Measurements from ENCODE around the gene POLR3G.

Gene POLR3G

DNA sequence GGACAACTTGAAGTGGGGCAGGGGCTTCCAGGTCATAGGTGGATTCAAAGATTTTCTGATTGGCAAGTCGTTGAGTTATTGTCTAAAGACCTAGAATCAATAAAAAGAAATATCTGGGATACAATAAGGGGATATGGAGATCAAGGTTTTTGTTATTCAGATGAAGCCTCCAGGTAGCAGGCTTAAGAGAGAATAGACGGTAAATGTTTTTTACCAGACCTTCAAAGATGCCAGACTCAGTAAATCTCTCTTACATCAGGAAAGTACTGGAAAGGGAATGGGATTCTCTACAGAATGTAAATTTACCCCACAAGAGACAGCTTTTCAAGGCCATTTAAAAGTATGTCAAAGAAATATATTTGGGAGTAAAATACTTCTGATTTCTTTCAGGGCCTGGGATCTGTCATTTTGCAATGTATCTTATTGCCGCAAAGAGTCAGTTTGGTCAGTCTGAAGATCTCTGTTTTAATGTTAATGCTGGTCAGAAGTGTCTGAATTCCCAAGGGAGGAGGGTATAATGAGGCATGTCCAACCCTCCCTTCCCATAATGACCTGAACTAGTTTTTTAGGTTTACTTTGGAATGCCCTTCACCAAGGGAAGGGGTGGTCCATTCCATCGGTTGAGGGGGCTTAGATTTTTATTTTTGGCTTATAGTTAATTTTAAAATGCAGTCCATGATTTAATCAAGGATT is 68.3 kb downstream of the POLR3G start:
- TF ChIP-seq, protein P1, sequence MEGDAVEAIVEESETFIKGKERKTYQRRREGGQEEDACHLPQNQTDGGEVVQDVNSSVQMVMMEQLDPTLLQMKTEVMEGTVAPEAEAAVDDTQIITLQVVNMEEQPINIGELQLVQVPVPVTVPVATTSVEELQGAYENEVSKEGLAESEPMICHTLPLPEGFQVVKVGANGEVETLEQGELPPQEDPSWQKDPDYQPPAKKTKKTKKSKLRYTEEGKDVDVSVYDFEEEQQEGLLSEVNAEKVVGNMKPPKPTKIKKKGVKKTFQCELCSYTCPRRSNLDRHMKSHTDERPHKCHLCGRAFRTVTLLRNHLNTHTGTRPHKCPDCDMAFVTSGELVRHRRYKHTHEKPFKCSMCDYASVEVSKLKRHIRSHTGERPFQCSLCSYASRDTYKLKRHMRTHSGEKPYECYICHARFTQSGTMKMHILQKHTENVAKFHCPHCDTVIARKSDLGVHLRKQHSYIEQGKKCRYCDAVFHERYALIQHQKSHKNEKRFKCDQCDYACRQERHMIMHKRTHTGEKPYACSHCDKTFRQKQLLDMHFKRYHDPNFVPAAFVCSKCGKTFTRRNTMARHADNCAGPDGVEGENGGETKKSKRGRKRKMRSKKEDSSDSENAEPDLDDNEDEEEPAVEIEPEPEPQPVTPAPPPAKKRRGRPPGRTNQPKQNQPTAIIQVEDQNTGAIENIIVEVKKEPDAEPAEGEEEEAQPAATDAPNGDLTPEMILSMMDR (IDR thresholded peaks at IDR 0.05): no peak
- TF ChIP-seq ZFX (IDR thresholded peaks at IDR 0.05; ENCODE audit: borderline replicate concordance): no peak
- no peak overlapping the region for H3K27ac ChIP-seq

DNA sequence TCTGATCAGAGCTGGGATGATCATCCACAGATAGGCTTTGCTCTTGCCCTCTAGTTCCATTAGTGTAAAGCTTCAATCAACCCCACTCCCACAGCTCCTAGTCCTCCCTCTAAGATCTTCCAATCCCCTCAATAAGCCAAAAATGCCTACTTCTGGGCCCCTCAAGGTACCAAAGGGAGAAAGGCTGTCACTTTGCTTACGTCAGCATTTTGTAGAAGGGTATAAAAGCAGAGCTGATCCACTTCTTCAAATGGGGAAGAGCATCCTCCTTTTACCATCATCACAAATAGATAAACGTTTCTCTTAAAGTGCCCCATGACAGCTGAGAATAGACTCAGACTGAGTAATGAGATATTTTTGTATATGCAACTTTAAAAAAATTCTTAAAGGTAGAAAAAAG is 70.8 kb downstream of the POLR3G start:
- TF ChIP-seq, protein P1 (IDR thresholded peaks at IDR 0.05): no peak
- no peak for TF ChIP-seq ZFX (IDR thresholded peaks at IDR 0.05; ENCODE audit: borderline replicate concordance)
- H3K27ac ChIP-seq: no peak overlapping the region

DNA sequence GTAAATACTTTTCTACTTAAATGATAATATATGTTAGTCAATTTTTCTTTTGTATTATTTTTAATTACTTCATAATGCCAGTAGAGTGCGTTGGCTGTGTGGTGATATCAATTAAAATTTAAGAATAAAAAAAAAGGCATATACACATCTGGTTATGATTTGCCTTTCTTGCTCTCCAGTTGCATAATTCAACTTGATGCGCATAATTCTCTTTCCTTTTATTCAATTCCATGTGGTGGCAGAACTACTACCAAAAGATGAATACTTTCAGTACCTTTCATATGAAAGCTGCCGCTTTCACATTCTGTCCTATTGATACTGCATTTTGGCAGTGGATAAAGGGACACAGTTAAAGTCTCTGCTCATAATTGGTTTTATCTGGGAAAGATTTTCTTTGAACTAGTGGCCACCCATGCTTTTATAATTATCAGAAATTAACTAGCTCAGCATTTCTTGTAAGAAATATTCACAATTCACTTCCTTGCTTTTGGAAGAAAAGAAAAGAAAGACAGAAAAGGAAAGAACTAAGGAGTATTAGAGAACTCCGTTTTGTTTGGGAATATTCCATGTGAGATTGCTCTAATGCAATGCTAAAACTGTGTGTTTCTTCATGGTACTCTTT is 71.7 kb downstream of the POLR3G start:
- TF ChIP-seq, protein P1 (IDR thresholded peaks at IDR 0.05): no peak
- TF ChIP-seq ZFX (IDR thresholded peaks at IDR 0.05; ENCODE audit: borderline replicate concordance): no peak
- no peak overlapping the region for H3K27ac ChIP-seq

DNA sequence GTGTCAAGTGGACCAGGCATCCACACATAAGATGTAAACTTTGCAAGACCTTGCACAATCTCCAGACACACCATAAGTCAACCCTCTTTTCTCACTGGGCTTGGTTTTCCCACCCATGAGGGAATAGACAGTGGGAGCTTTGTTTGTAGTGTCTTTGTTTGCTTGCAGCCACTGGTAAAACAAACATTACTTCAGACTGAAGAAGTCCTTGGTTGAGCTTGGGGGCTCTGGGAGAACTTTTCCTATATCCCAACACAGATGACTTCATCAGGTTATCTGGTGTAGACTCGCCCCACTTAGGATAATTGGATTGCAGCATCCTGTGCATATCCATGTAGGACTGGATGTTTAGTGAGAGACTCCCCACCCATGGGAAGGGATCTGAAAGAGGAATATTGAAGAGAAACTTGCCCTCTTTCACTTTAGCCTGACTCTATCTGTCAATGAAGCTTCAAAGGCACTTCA is 72.4 kb downstream of the POLR3G start:
- TF ChIP-seq ZFX (IDR thresholded peaks at IDR 0.05; ENCODE audit: borderline replicate concordance): no peak
- TF ChIP-seq, protein P1 (IDR thresholded peaks at IDR 0.05): no peak
- H3K27ac ChIP-seq: no peak overlapping the region

DNA sequence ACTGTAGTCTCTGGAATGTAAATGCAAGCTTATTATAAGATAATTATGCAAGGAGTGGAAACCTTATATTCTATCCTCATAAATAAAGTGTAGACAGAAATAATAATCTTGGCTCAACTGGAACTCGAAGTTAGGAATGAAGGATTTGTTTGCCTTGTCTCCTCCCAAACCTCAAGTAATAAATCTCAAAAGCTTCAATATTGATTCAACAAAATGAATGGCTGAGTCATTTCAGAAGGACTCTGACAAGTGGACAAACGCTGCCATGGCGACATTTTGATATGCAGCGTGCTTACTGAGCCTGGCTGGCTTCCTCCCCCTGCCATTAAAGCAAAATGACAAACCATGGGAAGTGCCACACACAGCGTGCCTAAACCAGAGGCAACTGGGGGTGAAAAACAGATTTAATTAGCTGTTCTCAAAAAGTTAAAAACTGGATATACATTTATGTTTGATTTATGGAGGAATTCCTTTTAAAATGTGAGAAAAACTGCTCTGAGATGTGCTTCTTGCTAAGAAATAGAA is 73.5 kb downstream of the POLR3G start:
- no peak for TF ChIP-seq ZFX (IDR thresholded peaks at IDR 0.05; ENCODE audit: borderline replicate concordance)
- TF ChIP-seq, protein P1 (IDR thresholded peaks at IDR 0.05): no peak
- no peak overlapping the region for H3K27ac ChIP-seq

DNA sequence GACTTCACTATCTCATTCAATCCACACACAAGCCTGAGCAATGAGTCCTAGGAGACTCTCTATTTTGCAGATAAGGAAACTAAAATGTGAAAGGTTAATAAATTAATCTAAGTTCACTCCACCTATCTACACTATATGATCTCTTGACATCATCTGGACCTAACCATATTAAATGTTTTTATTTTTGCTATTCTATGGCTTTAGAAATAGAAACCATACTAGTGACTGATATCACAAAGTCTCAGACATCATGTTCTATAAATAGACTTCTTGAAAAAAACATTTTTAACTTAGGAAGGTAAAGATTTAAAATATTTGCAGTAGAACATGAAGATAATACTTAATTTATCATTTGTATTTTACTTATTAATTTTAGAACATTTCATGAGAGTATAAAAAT is 74.6 kb downstream of the POLR3G start:
- no peak for TF ChIP-seq ZFX (IDR thresholded peaks at IDR 0.05; ENCODE audit: borderline replicate concordance)
- TF ChIP-seq, protein P1 (IDR thresholded peaks at IDR 0.05): no peak
- H3K27ac ChIP-seq: no peak overlapping the region

DNA sequence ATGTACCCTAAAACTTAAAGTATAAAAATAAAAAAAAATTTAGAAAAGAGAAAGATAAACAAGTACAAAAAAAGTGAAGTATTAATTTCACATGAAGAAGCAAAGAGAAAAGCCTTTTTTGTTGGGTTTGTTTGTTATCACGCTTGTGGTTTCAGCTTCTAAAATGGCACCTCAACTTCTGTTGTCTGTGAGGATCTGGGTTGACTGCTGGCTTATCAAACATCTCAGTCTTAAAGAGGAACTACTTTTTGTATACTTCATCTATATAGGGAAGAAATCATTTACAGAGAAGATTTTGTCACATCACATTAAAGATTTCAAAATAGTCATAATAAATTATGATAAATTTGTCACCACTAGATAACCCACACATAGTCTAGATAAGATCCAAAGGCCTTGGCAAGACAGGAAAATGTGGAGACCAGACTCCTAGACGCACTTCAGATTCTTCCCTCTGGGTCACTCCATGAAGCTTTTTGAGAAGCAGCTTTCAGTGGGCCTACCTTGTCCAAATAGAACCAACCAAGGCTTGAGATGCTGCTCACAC is 75.1 kb downstream of the POLR3G start:
- H3K27ac ChIP-seq: no peak overlapping the region
- no peak for TF ChIP-seq ZFX (IDR thresholded peaks at IDR 0.05; ENCODE audit: borderline replicate concordance)
- TF ChIP-seq, protein P1 (IDR thresholded peaks at IDR 0.05): no peak
